LNCaP clone FGC (cell line): ENCODE results near the gene DBF4B.

ENCODE experiments used
- DNase-seq: peaks from one replicate; pipeline ENCODE4 v3.0.0-alpha.2; 2011; ENCODE audit warnings: low read depth
- H3K4me3 ChIP-seq: 2 replicates; pipeline ENCODE4 v1.5.1; 2011; ENCODE audit warnings: mild to moderate bottlenecking, low read depth, low read length, control low read depth
- CTCF ChIP-seq: IDR thresholded peaks from 2 replicates; pipeline ENCODE4 v1.5.1; 2012; ENCODE audit warnings: mild to moderate bottlenecking; ENCODE audit not compliant: control insufficient read depth, insufficient read depth; ENCODE audit errors: extremely low read depth

DBF4B gene

GRCh38 chr17:44778656-44779210 lies 70.3 kb downstream of the DBF4B start:
- no peak for DNase-seq
- H3K4me3 ChIP-seq: peak overlapping the region; percentile 40; the same call in 1 of the 2 replicates
- no peak for TF ChIP-seq CTCF

- peak; percentile 91 for TF ChIP-seq CTCF
- H3K4me3 ChIP-seq: peak overlapping the region; percentile 40
- DNase-seq: no peak
These were observed 71.0 kb downstream of the DBF4B start for GRCh38 chr17:44779211-44780025.

GRCh38 chr17:44780161-44780560 lies 71.7 kb downstream of the DBF4B start:
- TF ChIP-seq CTCF: no peak
- no peak for DNase-seq
- no peak overlapping the region for H3K4me3 ChIP-seq

GRCh38 chr17:44780845-44781480 lies 72.5 kb downstream of the DBF4B start:
- no peak for DNase-seq
- H3K4me3 ChIP-seq: no peak overlapping the region
- no peak for TF ChIP-seq CTCF

GRCh38 chr17:44781551-44782325 lies 73.3 kb downstream of the DBF4B start:
- TF ChIP-seq CTCF: no peak
- DNase-seq: no peak
- no peak overlapping the region for H3K4me3 ChIP-seq

GRCh38 chr17:44782326-44782850 lies 73.9 kb downstream of the DBF4B start:
- no peak overlapping the region for H3K4me3 ChIP-seq
- TF ChIP-seq CTCF: no peak
- DNase-seq: no peak
